ENCODE results near the gene R3HDM4. TPM values are rescaled to one million over a fixed set of nuclear protein-coding genes. Genes with fewer than 3 reads are reported as not detected.

Gene R3HDM4
- total RNA-seq, 2 donors from 2014 or later: 19.5 to 30.4 TPM

GRCh38 chr19:872266-872951, 40.6 kb downstream of the R3HDM4 start:
- H3K4me1 ChIP-seq: peaks cover 0 to 13% of the 10 kb centered on the region in 2 donors
- DNase-seq (ENCODE audit: low spot score): no peak
- H3K27ac ChIP-seq: no peak overlapping the region
- TF ChIP-seq CTCF (IDR thresholded peaks at IDR 0.05): no peak
- no peaks in the 10 kb centered on the region for H3K27me3 ChIP-seq
- H3K36me3 ChIP-seq: peaks cover 52% of the 10 kb centered on the region
- no peaks in the 10 kb centered on the region for H3K9me3 ChIP-seq
- no peak overlapping the region for H3K4me3 ChIP-seq

GRCh38 chr19:871446-872265, 41.4 kb downstream of the R3HDM4 start:
- H3K27me3 ChIP-seq: no peaks in the 10 kb centered on the region
- H3K4me1 ChIP-seq: peaks cover 0 to 13% of the 10 kb centered on the region in 2 donors
- DNase-seq (ENCODE audit: low spot score): no peak
- no peak for TF ChIP-seq CTCF (IDR thresholded peaks at IDR 0.05)
- H3K9me3 ChIP-seq: no peaks in the 10 kb centered on the region
- H3K4me3 ChIP-seq: no peak overlapping the region
- H3K27ac ChIP-seq: peak overlapping the region; percentile 22 to 43
- H3K36me3 ChIP-seq: peaks cover 47% of the 10 kb centered on the region

GRCh38 chr19:870963-871401, 42.0 kb downstream of the R3HDM4 start:
- Histone ChIP-seq H3K4me3 (no peak overlapping the region), H3K4me1 (peaks cover 0 to 13% of the 10 kb centered on the region in 2 donors), H3K27me3 (no peaks in the 10 kb centered on the region), H3K36me3 (peaks cover 44% of the 10 kb centered on the region), H3K9me3 (no peaks in the 10 kb centered on the region), H3K27ac (peak overlapping the region; percentile 22 to 43)
- DNase-seq (ENCODE audit: low spot score): no peak
- no peak for TF ChIP-seq CTCF (IDR thresholded peaks at IDR 0.05)

- peak overlapping the region in 1 of 2 donors; percentile 68 for H3K27ac ChIP-seq
- peaks cover 0 to 13% of the 10 kb centered on the region in 2 donors for H3K4me1 ChIP-seq
- H3K4me3 ChIP-seq: no peak overlapping the region
- no peaks in the 10 kb centered on the region for H3K9me3 ChIP-seq
- H3K36me3 ChIP-seq: peaks cover 37% of the 10 kb centered on the region
- no peak for TF ChIP-seq CTCF (IDR thresholded peaks at IDR 0.05)
- no peak for DNase-seq (ENCODE audit: low spot score)
- no peaks in the 10 kb centered on the region for H3K27me3 ChIP-seq
Observed at GRCh38 chr19:870314-870713, 42.7 kb downstream of the R3HDM4 start.

- DNase-seq (ENCODE audit: low spot score): peak; percentile 87
- Histone ChIP-seq H3K36me3 (peaks cover 29% of the 10 kb centered on the region), H3K9me3 (no peaks in the 10 kb centered on the region), H3K4me3 (no peak overlapping the region), H3K27ac (peak overlapping the region; percentile 68 to 78), H3K4me1 (peaks cover 0 to 13% of the 10 kb centered on the region in 2 donors), H3K27me3 (no peaks in the 10 kb centered on the region)
- no peak for TF ChIP-seq CTCF (IDR thresholded peaks at IDR 0.05)
Observed at GRCh38 chr19:869245-870177, 43.5 kb downstream of the R3HDM4 start.

Data from right atrium auricular region (tissue), 2 donors.